Measurements from ENCODE around the gene WDCP. TPM values are rescaled to one million over a fixed set of nuclear protein-coding genes. Genes with fewer than 3 reads are reported as not detected.
"Not testable (repeated sequence)": the region's sequence is repeated elsewhere in the genome, so short reads cannot be mapped to it uniquely, and the experiment has no call there.

The WDCP gene
- total and polyA plus RNA-seq, 7 experiments from 2014 or later = 3.9 to 22.1 (median 9.4) TPM

GRCh38 chr2:24048769-24049484 is 1.7 kb upstream of the WDCP start:
- H3K4me3 ChIP-seq (ENCODE audit: low read length) = peak overlapping the region; percentile 47
- CTCF ChIA-PET = no interaction called here
- H3K36me3 Mint-ChIP-seq = peaks cover 0 to 5% (median 0%) of the 10 kb centered on the region in 5 donors
- peaks cover 5 to 16% (median 12%) of the 10 kb centered on the region in 5 donors for H3K27me3 Mint-ChIP-seq
- peak overlapping the region in 5 of 10 donors; percentile 85 to 94 (median 89) for H3K4me3 Mint-ChIP-seq
- H3K9me3 ChIP-seq (ENCODE audit: control insufficient read depth in 2 of 3, low read length in 3 of 3) = no peaks in the 10 kb centered on the region
- peaks cover 0 to 8% of the 10 kb centered on the region in 2 donors for H3K27me3 ChIP-seq (ENCODE audit: control insufficient read depth in 2 of 2, insufficient read depth in 2 of 2, low read length in 2 of 2)
- H3K4me1 Mint-ChIP-seq = peaks cover 17 to 38% (median 30%) of the 10 kb centered on the region in 7 donors
- H3K27ac ChIP-seq (ENCODE audit: low read depth, low read length) = no peak overlapping the region
- peaks cover 0 to 4% of the 10 kb centered on the region in 2 donors for H3K4me1 ChIP-seq (ENCODE audit: control insufficient read depth in 2 of 2, insufficient read depth in 2 of 2, low read length in 2 of 2)
- H3K36me3 ChIP-seq (ENCODE audit: control insufficient read depth in 2 of 3, insufficient read depth in 3 of 3, low read length in 3 of 3) = peaks cover 0 to 3% (median 0%) of the 10 kb centered on the region in 3 experiments
- peak overlapping the region in 2 of 9 donors; percentile 50 to 52 for H3K27ac Mint-ChIP-seq
- DNase-seq = no peak
- no peak for ATAC-seq
- intact Hi-C loops (cut with micrococcal nuclease) = loop anchor here in 1 of 2 donors (5.0 kb wide), 1 partner anchor 73 kb away; the partner anchor contains the start of genes FAM228B and PFN4
- H3K9me3 Mint-ChIP-seq = peaks cover 0 to 2% (median 0%) of the 10 kb centered on the region in 11 donors
- POLR2A ChIA-PET = interaction anchor here (1.2 to 1.7 kb wide), 3 partner anchors 27 to 123 kb away, joined by 4 to 6 read pairs (median 5); partner anchors contain the start of genes ATAD2B and SF3B6

- CTCF ChIA-PET = interaction anchor here (0.7 to 2.4 kb wide), 3 partner anchors 28 to 121 kb away, joined by 7 to 8 read pairs (median 8); partner anchors contain the start of genes ATAD2B and SF3B6
- no peak overlapping the region for H3K27ac ChIP-seq (ENCODE audit: low read depth, low read length)
- H3K4me1 ChIP-seq (ENCODE audit: control insufficient read depth in 2 of 2, insufficient read depth in 2 of 2, low read length in 2 of 2) = peaks cover 0 to 4% of the 10 kb centered on the region in 2 donors
- peak overlapping the region; percentile 86 to 99 (median 95) for H3K4me3 Mint-ChIP-seq
- peaks cover 0 to 6% (median 5%) of the 10 kb centered on the region in 5 donors for H3K36me3 Mint-ChIP-seq
- peak overlapping the region; percentile 81 for H3K4me3 ChIP-seq (ENCODE audit: low read length)
- peaks cover 0 to 2% (median 0%) of the 10 kb centered on the region in 11 donors for H3K9me3 Mint-ChIP-seq
- POLR2A ChIA-PET = interaction anchor here (0.7 to 1.8 kb wide), 8 partner anchors 15 to 123 kb away, joined by 3 to 24 read pairs (median 4); partner anchors contain the start of genes ATAD2B and SF3B6
- DNase-seq (no peak), ATAC-seq (no peak)
- peak overlapping the region in 8 of 9 donors; percentile 20 to 93 (median 84) for H3K27ac Mint-ChIP-seq
- intact Hi-C loops (cut with micrococcal nuclease) = loop anchor here (1.0 to 5.0 kb wide), 6 partner anchors 29 to 746 kb away; partner anchors contain the start of genes ATAD2B (in 2 of the 2), SF3B6 (in 2 of the 2), TP53I3 (in 2 of the 2) and UBXN2A (in 2 of the 2)
- no peaks in the 10 kb centered on the region for H3K9me3 ChIP-seq (ENCODE audit: control insufficient read depth in 2 of 3, low read length in 3 of 3)
- H3K4me1 Mint-ChIP-seq = peaks cover 17 to 42% (median 35%) of the 10 kb centered on the region in 7 donors
- peaks cover 0 to 3% (median 0%) of the 10 kb centered on the region in 3 experiments for H3K36me3 ChIP-seq (ENCODE audit: control insufficient read depth in 2 of 3, insufficient read depth in 3 of 3, low read length in 3 of 3)
- H3K27me3 Mint-ChIP-seq = peaks cover 5 to 12% (median 9%) of the 10 kb centered on the region in 5 donors
- H3K27me3 ChIP-seq (ENCODE audit: control insufficient read depth in 2 of 2, insufficient read depth in 2 of 2, low read length in 2 of 2) = peaks cover 0 to 8% of the 10 kb centered on the region in 2 donors
Measured at GRCh38 chr2:24047703-24048033, 477 bp upstream of the WDCP start.

GRCh38 chr2:24046599-24046929 is 627 bp downstream of the WDCP start:
- Histone ChIP-seq H3K27me3 (ENCODE audit: control insufficient read depth in 2 of 2, insufficient read depth in 2 of 2, low read length in 2 of 2) (peaks cover 0 to 8% of the 10 kb centered on the region in 2 donors), H3K4me1 (ENCODE audit: control insufficient read depth in 2 of 2, insufficient read depth in 2 of 2, low read length in 2 of 2) (peaks cover 0 to 4% of the 10 kb centered on the region in 2 donors), H3K27ac (ENCODE audit: low read depth, low read length) (peak overlapping the region; percentile 74), H3K4me3 (ENCODE audit: low read length) (peak overlapping the region; percentile 81), H3K9me3 (ENCODE audit: control insufficient read depth in 2 of 3, low read length in 3 of 3) (no peaks in the 10 kb centered on the region), H3K36me3 (ENCODE audit: control insufficient read depth in 2 of 3, insufficient read depth in 3 of 3, low read length in 3 of 3) (peaks cover 0 to 3% (median 0%) of the 10 kb centered on the region in 3 experiments)
- Mint-ChIP-seq H3K4me3 (peak overlapping the region; percentile 69 to 99 (median 94)), H3K9me3 (peaks cover 0 to 2% (median 0%) of the 10 kb centered on the region in 11 donors), H3K27me3 (peaks cover 5 to 12% (median 9%) of the 10 kb centered on the region in 5 donors), H3K27ac (peak overlapping the region in 5 of 9 donors; percentile 73 to 96 (median 80)), H3K4me1 (peaks cover 17 to 42% (median 35%) of the 10 kb centered on the region in 7 donors), H3K36me3 (peaks cover 0 to 6% (median 5%) of the 10 kb centered on the region in 5 donors)
- DNase-seq (no peak), ATAC-seq (no peak)
- intact Hi-C loops (cut with micrococcal nuclease) = loop anchor here (2.0 to 5.0 kb wide), 2 partner anchors 38 to 76 kb away; partner anchors contain the start of genes TP53I3 (in 2 of the 2), FAM228B (in 1 of the 2) and PFN4 (in 1 of the 2)
- ChIA-PET POLR2A (interaction anchor here (1.1 to 1.8 kb wide), 3 partner anchors 30 to 120 kb away, joined by 3 to 24 read pairs (median 21); partner anchors contain the start of genes ATAD2B and SF3B6), CTCF (interaction anchor here (1.5 to 2.4 kb wide), 2 partner anchors 29 to 119 kb away, joined by 8 read pairs; partner anchors contain the start of genes ATAD2B and SF3B6)

GRCh38 chr2:24045511-24046508 is 1.4 kb downstream of the WDCP start:
- peak overlapping the region in 2 of 9 donors; percentile 19 to 73 for H3K27ac Mint-ChIP-seq
- H3K27me3 Mint-ChIP-seq = peaks cover 5 to 12% (median 9%) of the 10 kb centered on the region in 5 donors
- Histone ChIP-seq H3K9me3 (ENCODE audit: control insufficient read depth in 2 of 3, low read length in 3 of 3) (no peaks in the 10 kb centered on the region), H3K4me1 (ENCODE audit: control insufficient read depth in 2 of 2, insufficient read depth in 2 of 2, low read length in 2 of 2) (peaks cover 0 to 4% of the 10 kb centered on the region in 2 donors), H3K27ac (ENCODE audit: low read depth, low read length) (no peak overlapping the region), H3K36me3 (ENCODE audit: control insufficient read depth in 2 of 3, insufficient read depth in 3 of 3, low read length in 3 of 3) (peaks cover 0 to 3% (median 0%) of the 10 kb centered on the region in 3 experiments), H3K27me3 (ENCODE audit: control insufficient read depth in 2 of 2, insufficient read depth in 2 of 2, low read length in 2 of 2) (peaks cover 0 to 8% of the 10 kb centered on the region in 2 donors), H3K4me3 (ENCODE audit: low read length) (no peak overlapping the region)
- DNase-seq (no peak), ATAC-seq (no peak)
- intact Hi-C loops (cut with micrococcal nuclease) = loop anchor here (2.0 to 5.0 kb wide), 2 partner anchors 39 to 76 kb away; partner anchors contain the start of genes TP53I3 (in 2 of the 2), FAM228B (in 1 of the 2) and PFN4 (in 1 of the 2)
- H3K4me1 Mint-ChIP-seq = peaks cover 17 to 42% (median 35%) of the 10 kb centered on the region in 7 donors
- ChIA-PET CTCF (interaction anchor here (0.6 to 2.4 kb wide), 2 partner anchors 119 to 1616 kb away, joined by 3 to 8 read pairs; partner anchors contain the start of gene ATAD2B), POLR2A (interaction anchor here (1.0 kb wide), 1 partner anchor 65 kb away, joined by 3 read pairs; no protein-coding TSS in a partner anchor)
- H3K9me3 Mint-ChIP-seq = peaks cover 0 to 2% (median 0%) of the 10 kb centered on the region in 11 donors
- H3K4me3 Mint-ChIP-seq = peak overlapping the region in 9 of 10 donors; percentile 23 to 99 (median 86)
- H3K36me3 Mint-ChIP-seq = peaks cover 0 to 6% (median 5%) of the 10 kb centered on the region in 5 donors

GRCh38 chr2:24043133-24043532 is 4.1 kb downstream of the WDCP start:
- H3K4me1 ChIP-seq (ENCODE audit: control insufficient read depth in 2 of 2, insufficient read depth in 2 of 2, low read length in 2 of 2); DNase-seq; H3K9me3 ChIP-seq (ENCODE audit: control insufficient read depth in 2 of 3, low read length in 3 of 3); ATAC-seq; H3K27me3 Mint-ChIP-seq; H3K27ac Mint-ChIP-seq; H3K4me3 Mint-ChIP-seq; POLR2A ChIA-PET; intact Hi-C loops (cut with micrococcal nuclease); H3K4me3 ChIP-seq (ENCODE audit: low read length); H3K9me3 Mint-ChIP-seq; H3K27ac ChIP-seq (ENCODE audit: low read depth, low read length); H3K27me3 ChIP-seq (ENCODE audit: control insufficient read depth in 2 of 2, insufficient read depth in 2 of 2, low read length in 2 of 2): not testable (repeated sequence)
- CTCF ChIA-PET = interaction anchor here (0.6 kb wide), 1 partner anchor 18 kb away, joined by 5 read pairs; no protein-coding TSS in a partner anchor
- Mint-ChIP-seq H3K36me3 (peaks cover 3 to 21% (median 13%) of the 10 kb centered on the region in 5 donors), H3K4me1 (peaks cover 17 to 34% (median 31%) of the 10 kb centered on the region in 7 donors)
- peaks cover 0 to 17% (median 0%) of the 10 kb centered on the region in 3 experiments for H3K36me3 ChIP-seq (ENCODE audit: control insufficient read depth in 2 of 3, insufficient read depth in 3 of 3, low read length in 3 of 3)
